Measurements from ENCODE around the gene SLCO3A1. TPM values are rescaled to one million over a fixed set of nuclear protein-coding genes. Genes with fewer than 3 reads are reported as not detected.

SLCO3A1 gene
- total and polyA plus RNA-seq, 12 donors, result 1.8 to 26.6 (median 17.2) TPM

DNA sequence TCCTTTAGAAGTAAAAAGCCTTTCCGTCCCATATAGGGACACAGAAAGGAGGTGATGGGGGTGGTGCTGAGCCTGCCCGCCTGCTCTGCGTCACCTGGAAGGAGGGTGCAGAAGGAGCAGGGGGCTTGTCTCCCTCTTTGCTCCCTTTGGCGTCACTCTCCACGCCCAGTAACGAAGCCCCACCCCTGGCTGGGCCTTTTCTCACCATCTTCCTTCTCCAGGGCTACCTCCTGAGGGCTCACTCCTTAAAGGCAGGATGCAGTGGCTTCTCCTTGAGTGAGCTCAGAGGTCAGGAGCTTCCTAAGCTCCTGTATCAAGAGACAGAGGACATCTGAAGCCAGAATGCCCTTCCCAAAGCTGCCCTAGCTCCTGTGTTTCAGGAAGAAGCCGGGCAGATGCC is 31.5 kb downstream of the SLCO3A1 start:
- Histone ChIP-seq H3K27ac (no peak overlapping the region), H3K4me3 (no peak overlapping the region), H3K4me1 (replicated peaks in 1 of 2) (peaks cover 0 to 4% of the 10 kb centered on the region in 2 donors), H3K27me3 (no peaks in the 10 kb centered on the region), H3K36me3 (replicated peaks in 1 of 2) (no peaks in the 10 kb centered on the region), H3K9me3 (replicated peaks in 1 of 3) (no peaks in the 10 kb centered on the region)
- DNase-seq, result no peak
- WGBS, 4 donors, result 90 to 96% (median 92%) methylated on average over 6 to 7 of the region's 7 CpGs
- TF ChIP-seq, protein P1, sequence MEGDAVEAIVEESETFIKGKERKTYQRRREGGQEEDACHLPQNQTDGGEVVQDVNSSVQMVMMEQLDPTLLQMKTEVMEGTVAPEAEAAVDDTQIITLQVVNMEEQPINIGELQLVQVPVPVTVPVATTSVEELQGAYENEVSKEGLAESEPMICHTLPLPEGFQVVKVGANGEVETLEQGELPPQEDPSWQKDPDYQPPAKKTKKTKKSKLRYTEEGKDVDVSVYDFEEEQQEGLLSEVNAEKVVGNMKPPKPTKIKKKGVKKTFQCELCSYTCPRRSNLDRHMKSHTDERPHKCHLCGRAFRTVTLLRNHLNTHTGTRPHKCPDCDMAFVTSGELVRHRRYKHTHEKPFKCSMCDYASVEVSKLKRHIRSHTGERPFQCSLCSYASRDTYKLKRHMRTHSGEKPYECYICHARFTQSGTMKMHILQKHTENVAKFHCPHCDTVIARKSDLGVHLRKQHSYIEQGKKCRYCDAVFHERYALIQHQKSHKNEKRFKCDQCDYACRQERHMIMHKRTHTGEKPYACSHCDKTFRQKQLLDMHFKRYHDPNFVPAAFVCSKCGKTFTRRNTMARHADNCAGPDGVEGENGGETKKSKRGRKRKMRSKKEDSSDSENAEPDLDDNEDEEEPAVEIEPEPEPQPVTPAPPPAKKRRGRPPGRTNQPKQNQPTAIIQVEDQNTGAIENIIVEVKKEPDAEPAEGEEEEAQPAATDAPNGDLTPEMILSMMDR (IDR thresholded peaks at IDR 0.05), result no peak
- TF ChIP-seq POLR2A (IDR thresholded peaks at IDR 0.05), result no peak
- intact Hi-C loops (cut with DNase I), result no loop called here

DNA sequence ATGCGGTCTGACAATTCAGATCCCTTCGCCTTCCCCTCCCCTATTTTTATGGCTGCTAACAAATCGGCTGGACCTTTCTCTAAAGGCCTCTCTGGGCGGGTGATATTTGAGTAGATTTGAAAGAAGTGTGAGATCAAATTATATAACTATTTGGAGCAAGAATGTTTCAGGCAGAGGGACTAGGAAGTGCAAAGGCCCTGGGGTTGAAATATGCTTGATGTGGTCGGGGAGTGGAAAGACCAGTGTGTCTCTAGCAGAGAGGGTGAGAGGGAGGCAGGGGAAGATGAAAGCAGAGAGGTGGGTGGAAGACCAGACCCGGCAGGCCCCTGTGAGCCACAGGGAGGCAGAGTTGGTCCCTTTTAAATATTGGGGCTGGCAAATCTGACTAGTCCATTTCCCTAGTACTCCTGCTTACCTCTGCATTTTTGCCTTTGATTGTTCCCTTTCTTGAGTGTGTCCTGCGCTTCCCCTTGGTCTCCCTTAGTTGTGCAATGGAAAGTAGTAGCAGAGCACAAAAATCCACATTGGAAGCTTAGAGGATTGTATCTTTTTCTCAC is 32.3 kb downstream of the SLCO3A1 start:
- peak in 1 of 7 donors; percentile 27 for DNase-seq
- no peak overlapping the region for H3K27ac ChIP-seq
- TF ChIP-seq, protein P1 (IDR thresholded peaks at IDR 0.05), result peak in 4 of 6 experiments; percentile 19 to 37 (median 26)
- TF ChIP-seq POLR2A (IDR thresholded peaks at IDR 0.05), result no peak
- no peaks in the 10 kb centered on the region for H3K27me3 ChIP-seq
- WGBS, 4 donors, result 87 to 92% (median 89%) methylated on average over 7 of the region's 7 CpGs
- no peak overlapping the region for H3K4me3 ChIP-seq
- H3K36me3 ChIP-seq (replicated peaks in 1 of 2), result no peaks in the 10 kb centered on the region
- H3K4me1 ChIP-seq (replicated peaks in 1 of 2), result peaks cover 0 to 4% of the 10 kb centered on the region in 2 donors
- intact Hi-C loops (cut with DNase I), result no loop called here
- H3K9me3 ChIP-seq (replicated peaks in 1 of 3), result no peaks in the 10 kb centered on the region

DNA sequence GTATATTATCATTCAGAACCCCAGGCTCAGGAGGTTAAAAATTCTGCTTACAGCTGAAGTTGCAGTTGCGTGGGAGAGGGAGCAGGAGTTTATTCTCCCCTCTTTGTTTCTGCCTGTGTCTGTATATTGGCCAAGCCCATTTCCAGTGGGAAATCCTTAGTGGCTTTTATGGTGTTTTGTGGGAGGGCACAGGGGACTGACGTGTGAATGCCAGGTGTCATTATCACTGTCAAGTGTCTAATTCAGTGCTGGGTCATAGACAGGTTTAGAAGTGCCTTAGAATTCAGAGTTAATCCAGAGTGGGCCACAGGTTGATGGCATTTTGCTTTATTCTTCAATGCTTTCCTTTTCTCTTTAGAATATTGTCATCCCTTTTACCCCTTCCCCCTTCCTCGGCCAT is 33.4 kb downstream of the SLCO3A1 start:
- no peaks in the 10 kb centered on the region for H3K36me3 ChIP-seq (replicated peaks in 1 of 2)
- H3K27ac ChIP-seq, result no peak overlapping the region
- intact Hi-C loops (cut with DNase I), result no loop called here
- H3K4me1 ChIP-seq (replicated peaks in 1 of 2), result peaks cover 0 to 4% of the 10 kb centered on the region in 2 donors
- H3K27me3 ChIP-seq, result no peaks in the 10 kb centered on the region
- TF ChIP-seq POLR2A (IDR thresholded peaks at IDR 0.05), result no peak
- TF ChIP-seq, protein P1 (IDR thresholded peaks at IDR 0.05), result no peak
- 84 to 92% (median 85%) methylated on average over 3 of the region's 3 CpGs for WGBS, 4 donors
- DNase-seq, result no peak
- H3K9me3 ChIP-seq (replicated peaks in 1 of 3), result no peaks in the 10 kb centered on the region
- no peak overlapping the region for H3K4me3 ChIP-seq

DNA sequence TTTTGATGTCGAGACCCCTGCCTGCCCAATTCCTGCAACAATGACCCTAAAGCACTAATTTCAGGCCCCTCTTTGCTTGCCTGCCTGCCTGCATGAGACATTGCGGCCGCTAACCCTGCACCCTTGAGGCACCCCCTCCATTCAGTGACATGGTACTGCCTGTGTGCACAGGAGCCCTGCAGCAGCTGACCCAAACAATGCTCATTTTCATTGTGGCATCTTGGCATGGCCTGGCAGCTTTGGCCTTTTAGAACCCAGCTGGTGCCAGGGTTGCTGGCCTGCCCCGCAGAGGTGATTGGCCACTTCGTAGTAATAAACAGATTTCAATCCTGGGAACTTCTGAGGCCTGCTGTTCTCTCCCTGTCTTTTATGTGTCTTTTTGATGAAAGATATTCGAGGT is 33.8 kb downstream of the SLCO3A1 start:
- Histone ChIP-seq H3K4me3 (no peak overlapping the region), H3K36me3 (replicated peaks in 1 of 2) (no peaks in the 10 kb centered on the region), H3K27me3 (no peaks in the 10 kb centered on the region), H3K9me3 (replicated peaks in 1 of 3) (no peaks in the 10 kb centered on the region), H3K4me1 (replicated peaks in 1 of 2) (peaks cover 0 to 4% of the 10 kb centered on the region in 2 donors), H3K27ac (no peak overlapping the region)
- no peak for TF ChIP-seq POLR2A (IDR thresholded peaks at IDR 0.05)
- TF ChIP-seq, protein P1 (IDR thresholded peaks at IDR 0.05), result no peak
- no peak for DNase-seq
- intact Hi-C loops (cut with DNase I), result no loop called here
- 69 to 85% (median 79%) methylated on average over 6 of the region's 6 CpGs for WGBS, 4 donors

Measured in adrenal gland (tissue), 12 donors.